Stromal cell of bone marrow (primary cell): Measurements from ENCODE around the gene ZSCAN30.
A peak's percentile ranks its signal among the peaks of the same experiment; 100 is the strongest.

ENCODE experiments used
- DNase-seq: peaks from one replicate; pipeline ENCODE4 v3.0.0-alpha.2; 2012; ENCODE audit warnings: low read depth

The ZSCAN30 gene

DNA sequence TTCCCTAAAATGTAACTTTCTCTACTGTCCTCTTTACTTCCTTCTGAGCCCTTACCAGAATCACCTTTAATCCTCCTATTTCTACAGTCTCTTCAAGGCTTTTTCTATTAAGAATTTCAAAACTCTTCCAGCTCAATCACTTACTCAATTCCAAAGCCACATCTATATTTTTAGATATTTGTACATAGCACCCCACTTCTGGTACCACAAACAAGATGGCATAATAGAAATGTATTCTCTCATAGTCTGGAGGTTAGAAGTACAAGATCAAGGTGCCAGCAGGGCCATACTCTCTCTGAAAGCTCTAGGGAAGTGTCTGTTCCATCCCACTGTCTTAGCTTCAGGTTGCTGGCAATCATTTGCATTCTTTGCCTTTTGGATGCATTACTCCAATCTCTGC, 11.1 kb downstream of the ZSCAN30 start:
- no peak for DNase-seq

DNA sequence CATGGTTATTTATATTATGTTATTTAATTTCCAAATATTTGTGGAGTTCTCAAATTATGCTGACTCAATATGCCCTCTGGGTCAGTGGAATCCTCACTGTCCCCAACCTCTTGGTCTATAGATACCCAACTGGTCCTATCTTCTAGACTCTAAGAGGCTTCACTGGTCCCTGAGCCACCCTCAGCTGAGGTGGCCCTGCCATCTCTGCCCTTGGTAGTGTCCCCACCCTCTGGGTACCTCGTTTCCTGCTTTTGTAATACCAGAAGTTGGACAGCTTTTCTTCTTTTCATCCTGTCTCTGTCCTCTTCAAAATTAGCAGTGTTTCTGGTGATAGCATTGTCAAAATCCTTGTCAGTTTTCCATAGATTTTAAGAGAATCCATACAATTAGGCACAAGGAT, 11.9 kb downstream of the ZSCAN30 start:
- DNase-seq = no peak

DNA sequence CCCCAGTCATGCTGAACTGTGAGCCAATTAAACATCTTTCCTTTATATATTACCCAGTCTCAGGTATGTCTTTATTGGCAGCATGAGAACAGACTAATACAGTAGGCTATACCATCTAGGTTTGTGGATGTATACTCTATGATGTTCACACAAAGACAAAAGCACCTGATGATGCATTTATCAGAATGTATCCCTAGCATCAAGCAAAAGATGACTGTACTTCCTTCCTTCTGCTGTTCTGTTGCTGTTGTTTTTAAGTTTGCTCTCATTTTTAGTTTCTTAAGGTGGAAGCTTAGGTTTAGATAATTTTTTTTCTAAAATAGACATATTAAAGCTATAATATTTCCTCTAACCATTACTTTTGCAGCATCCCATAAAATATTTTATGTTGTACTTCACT, 12.4 kb downstream of the ZSCAN30 start:
- no peak for DNase-seq

DNA sequence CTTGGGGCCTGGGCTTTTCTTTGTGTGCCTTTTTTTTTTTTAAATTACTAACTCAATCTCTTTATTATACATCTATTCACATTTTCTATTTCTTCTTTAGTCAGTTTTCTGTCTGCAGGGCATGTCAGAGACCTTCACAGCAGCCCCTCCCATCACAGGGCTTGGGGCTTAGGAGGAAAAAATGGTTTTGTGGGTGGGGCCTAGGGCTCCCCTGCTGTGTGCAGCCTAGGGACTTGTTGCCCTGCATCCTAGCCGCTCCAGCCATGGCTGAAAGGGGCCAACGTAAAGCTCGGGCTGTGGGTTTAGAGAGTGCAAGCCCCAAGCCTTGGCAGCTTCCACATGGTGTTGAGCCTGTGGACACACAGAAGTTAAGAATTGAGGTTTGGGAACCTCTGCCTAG, 13.8 kb downstream of the ZSCAN30 start:
- no peak for DNase-seq

DNA sequence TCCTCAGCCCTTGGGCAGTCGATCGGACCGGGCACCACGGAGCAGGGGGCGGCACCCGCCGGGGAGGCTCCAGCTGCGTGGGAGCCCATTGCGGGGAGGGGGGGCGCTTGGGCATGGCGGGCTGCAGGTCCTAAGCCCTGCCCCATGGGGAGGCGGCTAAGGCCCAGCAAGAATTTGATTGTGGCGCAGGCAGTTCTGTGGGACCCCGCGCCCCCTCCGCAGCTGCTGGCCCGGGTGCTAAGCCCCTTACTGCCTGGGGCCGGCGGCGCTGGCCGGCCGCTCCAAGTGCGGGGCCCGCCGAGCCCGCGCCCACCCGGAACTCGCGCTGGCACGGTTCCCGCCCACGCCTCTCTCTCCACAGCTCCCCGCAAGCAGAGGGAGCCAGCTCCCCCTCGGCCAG, 18.4 kb downstream of the ZSCAN30 start:
- DNase-seq = no peak

DNA sequence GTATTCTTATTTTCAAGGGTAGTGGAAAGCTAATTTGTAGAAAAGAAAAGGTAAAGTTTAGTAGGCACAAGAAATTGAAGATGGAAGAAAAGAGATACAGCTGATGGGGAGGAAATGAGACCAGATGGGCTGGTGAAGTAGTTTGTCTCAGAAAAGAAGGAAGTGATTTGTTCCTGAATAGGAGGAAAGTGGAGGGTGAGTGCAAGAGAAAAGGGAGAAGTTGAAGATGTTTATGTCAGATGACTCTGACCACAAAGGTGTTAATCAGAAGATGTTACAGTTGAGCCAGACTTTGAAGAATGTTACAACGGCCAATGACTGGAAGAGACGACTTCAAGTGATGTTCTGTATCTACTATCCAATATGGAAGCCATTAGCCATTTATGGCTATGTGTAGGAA, 21.2 kb downstream of the ZSCAN30 start:
- DNase-seq = no peak

GRCh38 chr18:35267809-35268208, 22.2 kb downstream of the ZSCAN30 start:
- DNase-seq = no peak

- no peak for DNase-seq
These were observed 22.8 kb downstream of the ZSCAN30 start for GRCh38 chr18:35267161-35267651.

DNA sequence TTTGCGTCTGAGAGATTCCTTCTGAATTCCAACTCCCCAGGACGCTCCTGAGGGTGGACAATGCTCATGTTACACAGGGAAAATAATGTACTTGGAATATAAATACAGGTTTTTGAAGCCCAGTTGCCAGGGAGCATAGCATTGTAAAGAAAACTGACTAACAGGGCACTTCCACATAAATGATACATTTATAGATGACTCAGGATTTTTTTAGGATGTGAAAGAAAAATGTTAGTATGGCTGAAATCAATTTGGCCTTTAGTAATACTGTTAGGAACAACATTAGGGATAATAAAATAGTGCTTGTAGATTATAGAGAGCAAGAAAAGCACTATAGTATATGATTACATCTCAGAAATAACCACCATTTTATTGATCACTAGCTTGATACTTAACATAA, 25.6 kb downstream of the ZSCAN30 start:
- DNase-seq = no peak

GRCh38 chr18:35256947-35257346, 33.1 kb downstream of the ZSCAN30 start:
- DNase-seq = no peak

- DNase-seq = no peak
These were observed 36.3 kb downstream of the ZSCAN30 start for GRCh38 chr18:35253655-35254287.

DNA sequence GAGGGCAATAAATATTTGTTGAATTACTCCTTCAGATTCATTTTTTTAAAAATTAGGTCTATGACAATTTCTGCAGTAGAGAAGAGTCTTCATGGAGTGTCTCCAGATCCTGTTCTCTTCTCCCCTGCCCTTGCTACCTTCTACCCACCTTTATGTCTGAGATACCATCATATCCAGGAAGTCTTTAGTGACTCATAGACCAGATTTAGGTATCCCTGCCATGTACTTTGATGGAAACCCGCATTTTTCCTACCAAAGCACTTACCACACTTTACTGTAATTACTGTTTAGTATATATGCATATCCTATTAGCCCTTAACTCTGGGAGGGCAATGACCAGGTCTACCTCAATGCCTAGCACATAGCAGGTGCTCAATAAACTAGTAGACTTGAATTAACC, 37.6 kb downstream of the ZSCAN30 start:
- no peak for DNase-seq

GRCh38 chr18:35248429-35248828, 41.6 kb downstream of the ZSCAN30 start:
- DNase-seq = no peak

DNA sequence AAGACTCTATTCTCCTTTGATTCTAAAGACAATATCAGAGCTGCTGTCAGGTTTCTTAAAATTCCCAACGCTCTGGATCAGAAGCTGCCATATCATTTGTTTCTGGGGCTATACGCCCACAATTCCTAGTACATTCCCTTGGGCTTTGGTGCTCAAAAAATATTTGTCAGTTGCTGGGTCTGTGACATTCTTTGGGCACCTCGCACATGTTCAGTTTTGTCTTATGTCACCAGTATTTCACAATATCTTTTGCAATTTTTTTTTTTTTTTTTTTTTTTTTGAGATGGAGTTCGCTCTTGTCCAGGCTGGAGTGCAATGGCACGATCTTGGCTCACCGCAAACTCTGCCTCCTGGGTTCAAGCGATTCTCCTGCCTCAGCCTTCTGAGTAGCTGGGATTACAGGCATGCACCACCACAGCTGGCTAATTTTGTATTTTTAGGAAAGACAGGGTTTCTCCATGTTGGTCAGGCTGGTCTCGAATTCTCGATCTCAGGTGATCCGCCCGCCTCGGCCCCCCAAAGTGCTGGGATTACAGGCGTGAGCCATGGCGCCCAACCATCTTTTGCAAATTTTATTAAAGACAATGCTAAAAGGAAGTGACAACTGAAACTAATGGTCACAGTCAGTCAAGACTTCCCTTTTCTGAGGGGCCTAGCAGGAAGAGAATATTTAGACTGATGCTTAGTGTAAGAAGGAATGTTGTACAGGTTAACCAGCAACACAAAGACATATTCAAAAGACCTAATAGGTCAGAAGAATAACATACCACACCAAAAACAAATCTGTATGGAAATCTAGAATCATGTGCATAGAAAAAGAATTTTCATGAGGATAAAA, 42.4 kb downstream of the ZSCAN30 start:
- no peak for DNase-seq

- DNase-seq = no peak
These were observed 43.2 kb downstream of the ZSCAN30 start for GRCh38 chr18:35246831-35247230.

- DNase-seq = no peak
These were observed 44.2 kb downstream of the ZSCAN30 start for GRCh38 chr18:35245719-35246317.

DNA sequence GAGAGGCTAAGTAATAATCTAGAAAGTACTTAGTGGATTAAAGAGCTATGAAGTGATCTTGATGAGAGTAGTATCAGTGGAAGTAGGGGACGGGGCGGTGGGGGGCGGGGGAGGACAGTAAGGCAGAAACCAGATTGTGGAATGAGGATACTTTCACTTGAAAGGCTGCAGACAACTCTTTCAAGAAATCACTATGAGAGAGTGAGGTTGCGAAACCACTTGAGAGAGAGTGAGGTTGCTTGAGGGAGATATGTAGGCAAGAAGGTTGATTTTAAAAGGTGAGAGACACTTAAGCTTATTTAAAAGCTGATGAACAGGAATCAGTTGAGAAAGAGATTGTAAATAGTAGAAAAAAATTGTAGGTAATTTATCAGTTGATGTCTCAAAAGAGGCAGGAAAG, 45.4 kb downstream of the ZSCAN30 start:
- DNase-seq = no peak

DNA sequence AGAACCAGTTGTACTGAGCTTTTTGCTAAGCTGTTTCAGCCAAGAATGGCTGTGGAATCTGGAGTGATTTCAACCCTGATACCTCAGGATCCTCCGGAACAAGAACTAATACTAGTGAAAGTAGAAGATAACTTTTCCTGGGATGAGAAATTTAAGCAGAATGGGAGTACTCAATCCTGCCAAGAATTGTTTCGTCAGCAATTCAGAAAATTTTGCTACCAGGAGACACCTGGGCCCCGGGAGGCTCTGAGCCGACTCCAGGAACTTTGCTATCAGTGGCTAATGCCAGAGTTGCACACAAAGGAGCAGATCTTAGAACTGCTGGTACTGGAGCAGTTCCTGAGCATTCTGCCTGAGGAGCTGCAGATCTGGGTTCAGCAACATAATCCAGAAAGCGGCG, 47.6 kb downstream of the ZSCAN30 start:
- no peak for DNase-seq

DNA sequence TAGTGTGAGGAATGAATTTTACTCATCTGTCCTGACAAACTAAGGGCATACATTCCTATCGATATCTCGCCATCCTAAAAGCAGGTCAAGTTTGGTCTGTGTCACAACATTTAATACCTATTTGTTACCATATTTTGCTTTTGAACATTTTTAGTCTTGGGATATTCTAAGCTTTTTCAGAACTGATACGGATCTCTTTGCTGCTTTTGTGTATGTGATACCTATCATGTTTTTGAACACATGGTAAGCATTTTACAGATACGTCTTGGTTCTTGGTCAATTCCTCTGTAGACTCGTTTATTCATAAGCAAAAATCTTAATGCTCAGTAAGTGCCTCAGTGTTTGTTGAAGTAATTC, 48.6 kb downstream of the ZSCAN30 start:
- DNase-seq = no peak

GRCh38 chr18:35240664-35241447, 49.2 kb downstream of the ZSCAN30 start, which contains the start of gene ZNF397:
Gene ZNF397 (plus strand): TSS chr18:35241034. CDS start chr18:35242471, 1,437 bp downstream.
- DNase-seq = peak; percentile 95

GRCh38 chr18:35239314-35239713, 50.7 kb downstream of the ZSCAN30 start:
- DNase-seq = no peak
